HG02943 (cell line): Measurements from ENCODE around the gene OR51F1.
"Not testable (repeated sequence)": the region's sequence is repeated elsewhere in the genome, so short reads cannot be mapped to it uniquely, and the experiment has no call there.

Experiments used
- ATAC-seq: cut with Tn5 transposase; IDR thresholded peaks from one replicate; pipeline ENCODE4 v1.9.1; 2021; ENCODE audit warnings: mild to moderate bottlenecking, low read depth, moderate library complexity; ENCODE audit not compliant: unreplicated experiment

OR51F1 gene

GRCh38 chr11:4769838-4770237 lies at the start of gene OR51F1:
Gene OR51F1 (minus strand): TSS chr11:4769938. CDS start chr11:4769938, 0 bp downstream.
- no peak for ATAC-seq

GRCh38 chr11:4809246-4809645 lies 39.5 kb upstream of the OR51F1 start:
- ATAC-seq: no peak

DNA sequence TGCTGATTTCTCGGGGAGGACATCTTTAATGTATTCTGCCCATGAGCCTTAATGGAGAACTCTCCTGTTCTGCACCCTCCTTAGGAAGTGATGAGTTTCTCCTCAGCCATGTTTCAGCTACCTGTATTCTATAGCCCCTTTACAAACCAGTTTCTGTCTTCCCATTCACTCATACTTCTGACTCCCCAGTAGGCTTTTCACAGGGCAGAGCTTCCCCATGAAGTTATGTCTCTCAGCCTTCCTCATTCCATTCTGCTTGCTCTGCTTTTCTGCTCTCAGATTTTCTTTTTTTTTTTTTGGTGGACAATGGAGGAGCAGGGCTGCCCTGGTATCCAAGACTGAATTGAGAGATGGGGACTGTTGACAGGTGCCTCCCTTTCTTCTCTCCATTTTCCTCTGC lies 38.7 kb upstream of the OR51F1 start:
- no peak for ATAC-seq

DNA sequence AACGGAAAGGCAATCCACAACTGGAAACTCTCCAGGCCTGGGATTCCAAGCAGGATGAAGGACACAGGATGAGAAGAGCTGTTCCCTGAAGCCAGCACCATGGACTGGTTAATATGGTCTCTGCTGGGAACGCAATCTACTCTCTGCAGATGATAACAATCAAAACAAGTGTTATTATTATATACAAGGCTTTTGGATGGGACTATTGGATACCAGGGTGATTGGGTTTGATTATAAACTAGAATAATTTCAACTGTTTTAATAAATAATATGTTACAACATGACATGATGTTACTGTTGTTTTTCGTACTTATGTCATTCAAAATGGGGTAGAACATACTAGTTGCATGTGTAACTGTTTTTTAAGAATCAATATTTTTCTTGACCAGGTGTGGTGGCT lies 34.5 kb upstream of the OR51F1 start, which contains the start of gene OR52R1:
TSS of gene OR52R1 (minus strand) at position 101 of the 400 bp plus-strand sequence. CDS start at position 101, 0 bp downstream.
- ATAC-seq: no peak

DNA sequence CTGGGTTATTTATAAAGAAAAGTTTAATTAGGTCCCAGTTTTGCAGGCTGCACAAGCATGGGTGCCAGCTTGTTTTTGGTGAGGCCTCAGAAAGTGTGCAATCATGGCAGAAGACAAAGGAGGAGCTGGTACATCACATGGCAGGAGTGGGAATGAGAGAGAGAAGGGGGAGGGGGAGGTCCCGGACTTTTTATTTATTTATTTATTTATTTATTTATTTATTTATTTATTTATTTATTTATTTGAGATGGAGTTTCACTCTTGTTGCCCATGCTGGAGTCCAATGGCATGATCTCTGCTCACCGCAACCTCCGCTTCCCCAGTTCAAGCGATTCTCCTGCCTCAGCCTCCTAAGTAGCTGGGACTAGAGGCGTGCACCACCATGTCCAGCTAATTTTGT lies 31.6 kb upstream of the OR51F1 start:
- not testable (repeated sequence) for ATAC-seq

DNA sequence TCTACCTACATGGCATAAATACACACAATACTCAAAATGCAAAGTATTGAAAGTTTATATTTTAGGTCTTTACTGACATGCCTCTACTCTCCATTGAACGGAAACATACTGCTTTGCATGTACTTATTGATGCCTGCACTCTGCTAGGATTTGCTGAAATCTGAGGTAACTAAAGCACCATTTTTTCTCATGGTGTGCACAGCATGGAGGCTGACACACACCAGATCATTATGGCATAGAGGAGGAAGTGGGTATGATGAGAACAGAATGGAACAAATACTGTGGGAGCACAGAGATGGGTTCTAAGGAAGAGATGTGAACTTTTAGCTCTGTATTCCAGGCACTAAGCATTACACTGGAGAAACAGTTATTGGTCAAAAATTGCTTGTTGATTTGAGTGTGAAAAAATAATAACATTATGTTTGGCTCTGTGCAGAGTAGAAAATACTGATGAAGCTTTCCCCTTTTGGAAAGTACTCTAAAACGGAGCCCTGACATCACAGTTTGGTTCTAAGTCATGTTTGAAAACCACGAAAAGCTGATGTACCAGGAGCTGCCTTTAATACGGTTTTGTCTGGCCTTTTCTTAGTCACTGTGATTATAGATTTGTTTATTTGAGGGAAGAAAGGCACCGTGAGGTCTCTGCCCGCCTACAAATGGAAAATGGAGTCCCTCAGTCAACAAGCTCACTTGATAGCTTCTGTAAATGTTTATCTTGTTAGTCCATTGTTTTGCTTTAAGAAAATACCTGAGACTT lies 28.9 kb upstream of the OR51F1 start:
- no peak for ATAC-seq

- no peak for ATAC-seq
These were observed 27.5 kb upstream of the OR51F1 start for GRCh38 chr11:4797206-4797605.

- no peak for ATAC-seq
These were observed 12.7 kb upstream of the OR51F1 start for GRCh38 chr11:4782454-4782853.

- ATAC-seq: no peak
These were observed 1.6 kb downstream of the OR51F1 start for GRCh38 chr11:4768094-4768493.

- no peak for ATAC-seq
These were observed 3.2 kb downstream of the OR51F1 start for GRCh38 chr11:4766420-4767043.

- ATAC-seq: peak; percentile 67
These were observed 6.6 kb downstream of the OR51F1 start for GRCh38 chr11:4763096-4763495.

- no peak for ATAC-seq
These were observed 18.5 kb downstream of the OR51F1 start for GRCh38 chr11:4751201-4751600.

DNA sequence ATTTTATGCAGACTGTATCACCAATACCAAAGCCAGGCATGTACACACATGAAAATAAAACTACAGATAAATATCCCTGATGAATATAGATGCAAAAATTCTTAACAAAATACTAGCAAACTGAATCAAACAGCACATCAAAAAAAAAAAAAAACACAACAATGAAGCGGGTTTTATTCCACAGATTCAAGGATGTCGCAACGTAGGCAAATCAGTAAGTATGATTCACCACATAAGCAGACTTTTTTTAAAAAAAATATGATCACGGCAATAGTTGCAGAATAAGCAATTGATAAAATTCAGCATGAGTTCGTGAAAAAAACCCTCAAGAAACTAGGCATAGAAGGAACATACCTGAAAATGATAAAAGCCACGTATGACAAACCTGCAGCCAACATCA lies 21.3 kb downstream of the OR51F1 start:
- ATAC-seq: no peak

DNA sequence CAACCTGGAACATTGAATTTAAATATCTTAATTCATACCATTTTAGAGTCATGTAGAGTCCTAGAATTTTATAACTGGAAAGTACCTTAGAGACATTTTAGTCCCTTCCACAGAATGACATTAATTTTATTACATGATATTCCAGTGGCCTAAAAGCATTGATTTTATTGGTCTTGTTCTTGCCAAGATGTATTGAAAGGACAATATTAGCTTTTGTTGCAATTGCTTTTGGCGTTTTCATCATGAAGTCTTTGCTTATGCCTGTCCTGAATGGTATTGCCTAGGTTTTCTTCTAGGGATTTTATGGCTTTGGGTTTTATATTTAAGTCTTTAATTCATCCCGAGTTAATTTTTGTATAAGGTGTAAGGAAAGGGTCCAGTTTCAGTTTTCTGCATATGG lies 29.0 kb downstream of the OR51F1 start:
- no peak for ATAC-seq

DNA sequence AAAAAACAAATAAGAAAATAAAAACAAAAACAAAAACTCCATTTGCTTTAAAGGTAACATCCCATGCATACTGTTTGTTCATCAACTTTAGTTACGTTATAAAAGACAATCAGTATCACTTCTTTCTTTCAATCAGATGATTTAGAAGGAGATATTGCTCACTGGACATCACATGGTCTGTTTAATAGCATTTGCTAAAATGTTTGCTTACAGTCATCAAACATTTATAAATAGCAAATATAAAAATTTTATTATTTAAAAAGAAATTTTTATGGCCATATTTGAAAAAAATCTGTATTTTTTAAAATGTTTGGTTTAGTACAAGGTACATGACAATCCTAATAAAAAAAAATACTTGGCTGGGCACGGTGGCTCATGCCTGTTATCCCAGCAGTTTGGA lies 42.6 kb downstream of the OR51F1 start:
- no peak for ATAC-seq

- ATAC-seq: not testable (repeated sequence)
These were observed 46.9 kb downstream of the OR51F1 start for GRCh38 chr11:4722616-4723534.
